Stimulated activated CD8-positive, alpha-beta memory T cell treated with anti-CD3 and anti-CD28 coated beads, Interleukin-7, amount 100 ng/mL, for 1 hour (primary cell): ENCODE measurements around the gene PAWR.

Experiments used
- DNase-seq, 2 donors: peaks; one replicate each; pipeline ENCODE4 v3.0.0-alpha.2; 2020; ENCODE audit warnings: low read depth in 2 of 2

Gene PAWR, protein sequence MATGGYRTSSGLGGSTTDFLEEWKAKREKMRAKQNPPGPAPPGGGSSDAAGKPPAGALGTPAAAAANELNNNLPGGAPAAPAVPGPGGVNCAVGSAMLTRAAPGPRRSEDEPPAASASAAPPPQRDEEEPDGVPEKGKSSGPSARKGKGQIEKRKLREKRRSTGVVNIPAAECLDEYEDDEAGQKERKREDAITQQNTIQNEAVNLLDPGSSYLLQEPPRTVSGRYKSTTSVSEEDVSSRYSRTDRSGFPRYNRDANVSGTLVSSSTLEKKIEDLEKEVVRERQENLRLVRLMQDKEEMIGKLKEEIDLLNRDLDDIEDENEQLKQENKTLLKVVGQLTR

DNA sequence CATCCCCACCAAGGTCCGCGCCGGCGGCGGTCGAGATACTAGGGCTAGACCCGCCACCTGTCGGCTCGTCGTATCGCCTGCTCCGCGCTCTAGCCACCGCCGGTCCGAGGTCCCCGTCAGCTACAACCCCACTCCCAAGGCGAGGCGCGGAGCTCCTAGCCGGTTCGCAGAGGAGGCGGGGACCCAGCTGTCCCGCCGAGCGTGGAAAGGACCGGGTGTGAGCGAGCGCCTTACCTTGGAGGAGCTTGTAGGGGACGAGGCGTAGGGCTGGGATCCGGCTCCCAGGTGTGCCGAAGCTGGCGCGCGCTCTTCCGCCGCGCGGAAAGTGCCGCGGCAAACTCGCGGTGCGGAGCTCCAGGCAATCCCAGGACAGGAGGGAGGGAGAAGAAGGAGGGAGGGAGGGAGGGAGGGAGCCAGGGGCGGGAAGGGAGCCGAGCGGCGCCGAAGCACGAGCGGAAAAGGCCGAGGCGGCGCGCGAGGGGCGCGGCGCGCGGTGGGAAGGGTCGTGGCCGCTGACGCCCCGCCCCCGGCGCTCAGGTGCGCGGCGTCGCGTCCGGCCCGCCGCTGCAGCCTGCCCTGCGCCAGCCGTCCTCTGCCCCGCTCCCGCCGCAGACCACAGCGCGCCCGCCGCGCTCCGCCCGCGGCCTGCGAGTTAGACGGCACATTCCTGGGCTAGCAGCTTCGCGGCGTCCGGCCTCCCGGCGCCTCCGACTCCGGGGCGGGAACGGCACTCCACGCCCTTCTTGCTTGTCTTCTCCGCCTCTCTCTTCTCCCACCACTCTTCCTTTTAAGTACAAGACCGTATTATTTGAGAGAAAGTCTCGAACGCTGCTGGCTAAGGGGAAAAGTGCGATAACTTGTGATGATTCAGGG lies at the start of gene PAWR:
PAWR (minus strand) TSS at position 327 of the 873 bp plus-strand sequence. CDS start 720 bp downstream, outside the sequence.
- no peak for DNase-seq

DNA sequence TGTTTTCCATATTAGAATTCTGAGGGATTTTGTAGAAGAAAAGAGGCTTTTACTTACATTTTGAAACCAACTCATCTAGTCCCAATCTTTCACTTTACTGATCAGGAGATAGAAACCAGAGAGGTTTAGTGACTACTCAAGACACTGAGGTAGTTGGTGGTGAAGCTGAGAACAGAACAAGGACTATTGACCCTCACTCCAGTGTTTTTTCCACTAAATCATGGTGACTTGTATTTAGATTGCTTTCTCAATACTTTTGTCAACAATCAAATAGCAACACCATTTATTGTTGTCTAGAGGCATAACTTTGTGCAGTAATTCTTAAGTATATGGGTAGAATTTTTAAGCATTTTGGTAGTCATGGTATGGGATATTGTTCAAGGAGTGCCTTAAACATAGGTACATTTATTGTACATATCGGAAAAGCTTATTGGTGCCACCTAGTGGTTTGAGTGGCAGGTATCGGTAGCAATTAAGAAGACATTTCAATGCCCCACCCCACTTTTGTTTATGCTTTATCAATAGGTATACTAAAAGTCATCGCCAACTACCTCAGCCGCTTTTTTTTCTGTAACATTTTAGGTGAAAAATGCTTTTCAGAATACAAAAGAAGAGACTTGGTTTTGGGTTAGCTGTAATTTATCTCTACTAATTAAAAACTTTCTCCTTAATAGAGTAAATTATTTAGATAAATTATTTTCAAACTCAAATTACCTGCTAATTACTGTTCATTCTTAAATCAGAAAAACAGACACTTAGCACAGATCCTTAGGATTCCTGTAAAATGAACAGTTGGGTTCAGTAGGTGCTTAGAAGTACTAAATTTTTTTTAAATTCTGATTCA lies 47.3 kb upstream of the PAWR start:
- DNase-seq, result no peak

DNA sequence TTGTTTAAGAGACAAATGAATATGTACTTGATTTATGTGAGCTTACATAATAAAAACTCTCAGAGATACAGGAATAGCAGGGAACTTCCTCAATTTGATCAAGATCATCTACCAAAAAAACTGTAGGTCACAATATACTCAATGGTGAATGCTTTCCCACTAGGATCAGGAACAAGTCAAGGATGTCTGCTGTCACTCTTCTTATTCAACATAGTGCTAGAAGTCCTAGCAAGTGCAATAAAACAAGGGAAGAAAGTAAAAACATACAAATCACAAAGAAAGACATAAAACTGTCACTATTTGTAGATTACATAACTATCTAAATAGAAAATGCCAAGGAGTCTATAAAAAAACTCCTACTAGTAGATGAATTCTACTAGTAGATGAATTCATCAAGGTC lies 41.9 kb upstream of the PAWR start:
- DNase-seq, result no peak

DNA sequence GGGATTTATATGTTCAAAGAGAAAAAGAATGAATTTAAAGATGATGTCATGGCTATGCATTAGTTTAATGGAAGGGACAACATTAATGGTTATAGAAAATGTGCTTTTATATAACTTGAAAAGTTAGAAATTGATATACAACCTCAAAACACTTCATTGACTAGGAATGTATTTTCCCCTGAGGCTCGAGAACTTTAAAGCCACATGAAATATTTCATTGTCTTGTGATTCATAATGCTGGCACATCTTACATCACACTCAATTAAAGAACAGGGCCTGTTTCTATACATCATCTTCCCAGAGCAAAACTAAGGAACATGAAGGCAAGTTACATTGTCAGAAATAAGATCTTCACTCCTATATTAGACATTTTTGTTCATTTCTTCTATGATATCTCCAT lies 35.2 kb upstream of the PAWR start:
- no peak for DNase-seq

DNA sequence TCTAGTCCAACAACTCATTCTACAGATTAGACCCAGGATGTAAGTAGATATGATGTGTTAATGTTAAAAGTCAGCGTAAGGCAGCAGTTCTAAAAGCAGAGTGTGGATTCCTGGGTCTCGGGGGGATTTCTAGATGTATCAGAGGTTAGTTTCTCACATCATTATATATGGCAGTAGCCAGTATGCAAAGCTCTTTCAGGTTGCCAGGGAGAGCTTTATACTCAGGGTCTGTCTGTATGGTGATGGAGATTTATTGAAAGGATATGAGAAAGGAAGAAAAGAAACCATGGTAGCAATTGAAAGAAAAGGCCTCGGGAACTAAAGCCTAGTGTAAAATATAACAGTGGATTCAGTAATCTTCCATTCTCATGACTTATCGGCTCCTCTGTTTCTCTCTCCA lies 26.2 kb upstream of the PAWR start:
- DNase-seq, result no peak

DNA sequence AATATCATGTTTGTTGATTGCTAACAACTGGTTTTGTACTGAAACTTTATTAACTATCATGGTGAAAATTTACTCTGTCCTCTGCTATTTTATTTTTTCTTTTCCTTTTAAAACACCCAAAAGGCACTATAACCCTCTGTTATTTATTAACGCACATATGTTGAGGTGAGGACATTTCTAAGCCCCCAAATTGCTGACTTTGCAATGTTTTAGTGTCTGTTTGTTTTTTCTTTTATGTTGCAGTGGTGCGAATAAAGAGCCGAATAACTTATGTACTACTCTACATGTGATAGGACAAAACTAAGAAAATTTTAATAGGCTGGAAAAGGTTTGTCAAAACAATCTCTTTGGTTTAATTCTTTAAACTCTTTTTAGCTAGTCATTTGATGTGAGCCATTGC lies 24.5 kb upstream of the PAWR start:
- DNase-seq, result no peak

DNA sequence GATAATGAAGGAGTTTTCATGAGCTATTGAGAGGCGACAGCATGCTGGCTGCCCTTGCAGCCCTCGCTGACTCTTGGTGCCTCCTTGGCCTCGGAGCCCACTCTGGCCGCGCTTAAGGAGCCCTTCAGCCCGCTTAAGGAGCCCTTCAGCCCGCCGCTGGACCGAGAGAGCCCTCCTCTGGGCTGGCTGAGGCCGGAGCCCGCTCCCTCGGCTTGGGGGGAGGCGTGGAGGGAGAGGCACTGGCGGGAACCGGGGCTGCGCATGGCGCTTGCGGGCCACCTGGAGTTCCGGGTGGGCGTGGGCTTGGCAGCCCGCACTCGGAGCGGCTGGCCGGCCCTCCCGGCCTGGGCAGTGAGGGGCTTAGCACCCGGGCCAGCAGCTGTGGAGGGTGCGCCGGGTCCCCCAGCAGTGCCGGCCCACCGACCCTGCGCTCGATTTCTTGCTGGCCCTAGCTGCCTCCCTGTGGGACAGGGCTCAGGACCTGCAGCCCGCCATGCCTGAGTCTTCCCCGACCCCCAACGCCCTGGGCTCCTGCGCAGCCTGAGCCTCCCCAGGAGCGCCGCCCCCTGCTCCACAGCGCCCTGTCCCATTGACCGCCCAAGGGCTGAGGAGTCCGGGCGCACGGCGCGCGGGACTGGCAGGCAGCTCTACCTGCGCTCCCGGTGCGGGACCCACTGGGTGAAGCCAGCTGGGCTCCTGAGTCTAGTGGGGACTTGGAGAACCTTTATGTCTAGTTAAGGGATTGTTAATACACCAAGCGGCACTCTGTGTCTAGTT lies 20.1 kb upstream of the PAWR start:
- no peak for DNase-seq

DNA sequence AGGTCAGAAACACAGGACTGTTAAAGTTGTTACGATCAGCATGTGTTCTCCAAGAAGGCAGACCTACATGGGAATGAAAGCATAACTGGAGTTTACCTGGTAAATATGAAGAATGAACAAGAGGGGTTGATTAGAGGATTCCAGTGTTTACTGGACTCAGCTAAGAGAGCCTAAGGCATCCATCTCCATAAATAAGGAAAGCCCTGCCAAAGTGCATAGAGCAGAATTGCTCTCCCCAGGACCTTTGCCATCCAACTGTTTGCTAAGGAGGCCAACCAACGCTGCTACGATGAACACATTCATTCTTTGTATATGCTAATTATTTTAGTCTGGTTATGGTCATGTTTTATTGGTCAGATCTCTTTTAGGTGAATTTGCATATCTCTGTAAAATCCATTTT lies 17.1 kb upstream of the PAWR start:
- DNase-seq, result no peak

DNA sequence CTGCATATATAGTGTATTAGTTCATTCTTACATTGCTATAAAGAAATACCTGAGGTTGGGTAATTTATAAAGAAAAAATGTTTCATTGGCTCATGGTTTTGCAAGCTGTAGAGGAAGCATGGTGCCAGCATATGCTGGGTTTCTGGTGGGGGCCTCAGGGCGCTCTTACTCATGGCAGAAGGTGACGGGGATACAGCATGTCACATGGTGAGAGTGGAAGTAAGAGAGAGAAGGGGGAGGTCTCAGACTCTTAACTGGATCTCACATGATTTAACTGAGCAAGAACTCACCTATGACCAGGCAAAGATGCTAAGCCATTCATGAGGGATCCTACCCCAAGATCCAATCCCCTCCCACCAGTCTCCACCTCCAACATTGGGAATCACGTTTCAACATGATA lies 15.9 kb upstream of the PAWR start:
- DNase-seq, result no peak

DNA sequence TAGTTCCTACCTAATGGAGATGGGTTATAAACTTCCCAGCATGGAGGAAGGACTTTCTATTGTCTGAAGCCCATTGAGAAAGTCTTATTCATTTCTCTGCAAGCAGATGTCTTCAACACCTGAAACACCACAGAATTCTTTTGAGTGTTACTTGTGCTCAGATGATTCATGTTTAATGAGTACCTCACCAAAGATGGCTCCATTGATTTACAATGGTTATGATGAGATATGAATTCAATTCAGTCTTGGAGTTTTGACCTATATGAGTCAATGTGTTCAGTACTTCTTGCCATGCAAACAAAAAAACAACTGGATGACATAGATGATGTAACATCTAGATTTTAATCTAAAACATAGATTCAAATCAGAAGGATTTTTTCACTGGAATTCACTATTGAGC lies 15.4 kb upstream of the PAWR start:
- DNase-seq, result no peak

DNA sequence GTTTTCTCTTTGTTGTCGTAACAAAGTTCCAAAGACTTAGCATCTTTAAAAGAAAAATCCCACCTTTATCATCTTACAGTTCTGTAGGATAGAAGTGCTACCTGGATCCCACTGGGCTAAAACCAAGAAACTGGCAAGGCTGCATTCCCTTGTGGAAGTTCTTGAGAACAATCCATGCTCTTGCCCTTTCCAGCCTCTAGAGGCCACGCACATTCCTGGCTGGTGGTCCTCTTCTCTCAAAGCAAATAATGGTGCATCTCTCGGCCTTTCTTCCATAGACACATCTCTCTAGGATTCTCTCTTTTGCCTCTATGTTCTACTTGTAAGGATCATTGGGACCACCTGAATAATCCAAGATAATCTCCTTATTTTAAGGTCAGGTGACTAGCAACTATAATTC lies 8.2 kb upstream of the PAWR start:
- DNase-seq, result no peak

DNA sequence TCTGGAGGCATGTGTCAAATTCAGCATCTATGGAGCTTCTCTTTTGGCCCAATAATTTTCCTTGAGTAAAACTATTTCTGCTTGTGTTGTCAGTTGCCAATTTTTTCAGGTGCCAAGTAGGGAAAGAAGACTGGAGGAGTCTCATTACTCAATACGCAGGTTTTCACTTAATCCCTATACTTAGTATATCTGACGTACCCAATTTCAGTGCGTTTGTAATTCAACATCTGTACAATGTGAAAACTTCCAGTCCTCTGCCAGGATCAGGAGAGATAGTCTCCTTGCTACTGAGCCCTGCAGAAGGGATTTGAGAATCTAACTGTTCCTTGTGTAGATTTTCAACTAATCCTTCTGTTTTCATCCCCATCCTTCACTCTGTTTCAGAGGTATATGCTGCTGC lies 5.7 kb upstream of the PAWR start:
- no peak for DNase-seq

DNA sequence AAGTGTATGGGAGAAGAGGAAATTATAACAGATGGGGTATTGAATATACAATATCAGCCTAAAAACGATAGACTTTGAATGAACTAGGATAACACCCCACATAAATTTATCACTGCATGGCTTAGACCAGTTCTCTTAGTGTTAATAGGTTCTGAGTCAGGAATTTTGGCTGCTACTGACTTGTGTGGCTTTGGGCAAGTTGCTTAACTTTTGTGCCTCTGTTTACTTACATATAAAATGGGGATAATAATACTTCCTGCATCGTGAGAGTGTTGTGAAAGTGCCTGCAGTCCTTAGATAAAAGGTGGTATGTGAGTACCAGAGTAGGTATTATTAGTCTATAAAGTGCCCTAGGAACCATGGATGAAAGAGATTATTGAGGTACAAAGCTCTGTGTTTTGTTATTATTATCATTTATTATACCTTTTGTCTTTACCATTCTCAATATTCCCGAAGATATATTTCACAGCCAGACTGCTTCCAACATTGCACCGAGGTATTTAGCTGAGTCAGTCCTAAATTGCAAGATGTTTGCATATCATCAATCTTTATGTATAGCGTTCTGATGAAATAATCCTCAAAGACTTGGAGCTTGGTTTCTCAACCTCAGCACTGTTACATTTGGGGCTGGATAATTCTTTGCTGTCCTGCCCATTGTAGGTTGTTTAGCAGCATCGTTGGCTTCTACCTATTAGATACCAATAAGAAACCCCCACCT lies 2.3 kb upstream of the PAWR start:
- no peak for DNase-seq

DNA sequence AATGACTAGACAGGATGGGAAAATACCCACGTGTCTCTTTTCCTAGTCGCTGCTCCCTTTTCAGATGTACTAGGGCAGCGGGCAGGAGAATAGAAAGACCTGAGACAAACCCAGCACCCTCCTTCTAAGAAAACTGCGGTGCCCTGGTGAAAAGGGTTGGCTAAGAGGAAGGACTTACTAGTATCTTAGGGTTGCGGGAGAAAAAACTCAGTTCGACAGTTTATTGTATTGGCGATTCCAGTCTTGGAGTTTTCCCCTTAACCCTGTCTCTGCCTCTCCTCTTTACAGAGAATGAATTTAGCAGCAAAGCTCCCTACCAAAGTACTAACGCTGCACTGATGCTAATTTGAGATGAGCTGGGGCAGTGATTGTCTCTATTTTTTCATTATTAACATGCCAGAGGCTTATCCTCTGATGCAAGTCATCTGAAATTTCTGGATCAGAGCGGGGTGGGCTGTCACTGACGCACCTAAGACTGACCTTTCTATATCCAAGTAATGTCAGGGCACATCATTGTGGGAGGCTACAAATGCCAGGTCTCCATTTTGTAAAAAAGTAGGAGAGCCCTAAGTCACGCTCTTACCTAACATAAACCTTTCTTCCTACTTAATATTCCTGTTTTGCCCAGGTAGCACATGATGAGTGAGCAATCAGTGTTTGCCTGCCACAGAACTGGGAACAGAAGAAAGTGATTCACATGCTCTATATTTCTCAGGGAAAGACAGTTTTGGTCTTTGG lies 916 bp upstream of the PAWR start:
- no peak for DNase-seq

DNA sequence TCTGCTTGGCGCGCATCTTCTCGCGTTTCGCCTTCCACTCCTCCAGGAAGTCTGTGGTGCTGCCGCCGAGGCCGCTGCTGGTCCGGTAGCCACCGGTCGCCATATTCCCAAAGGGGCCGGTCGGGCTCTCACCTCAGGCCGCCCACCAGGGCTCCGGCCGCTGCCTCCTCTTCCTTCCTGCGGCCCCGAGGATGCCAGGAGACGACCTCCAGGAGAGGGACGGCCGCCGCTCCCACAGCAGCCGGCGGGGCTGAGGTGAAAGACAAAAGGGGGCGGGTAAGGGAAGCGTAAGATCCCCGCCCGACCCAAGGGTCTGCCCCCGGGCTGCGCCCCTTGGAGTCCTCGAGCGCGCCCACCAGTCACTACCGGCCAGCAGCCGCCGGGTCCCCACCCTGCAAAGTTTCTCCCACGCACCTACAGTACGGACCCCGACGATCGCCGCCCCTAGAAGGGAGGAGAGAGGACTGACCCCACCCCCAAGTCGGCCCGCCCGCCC lies 574 bp downstream of the PAWR start:
- no peak for DNase-seq

DNA sequence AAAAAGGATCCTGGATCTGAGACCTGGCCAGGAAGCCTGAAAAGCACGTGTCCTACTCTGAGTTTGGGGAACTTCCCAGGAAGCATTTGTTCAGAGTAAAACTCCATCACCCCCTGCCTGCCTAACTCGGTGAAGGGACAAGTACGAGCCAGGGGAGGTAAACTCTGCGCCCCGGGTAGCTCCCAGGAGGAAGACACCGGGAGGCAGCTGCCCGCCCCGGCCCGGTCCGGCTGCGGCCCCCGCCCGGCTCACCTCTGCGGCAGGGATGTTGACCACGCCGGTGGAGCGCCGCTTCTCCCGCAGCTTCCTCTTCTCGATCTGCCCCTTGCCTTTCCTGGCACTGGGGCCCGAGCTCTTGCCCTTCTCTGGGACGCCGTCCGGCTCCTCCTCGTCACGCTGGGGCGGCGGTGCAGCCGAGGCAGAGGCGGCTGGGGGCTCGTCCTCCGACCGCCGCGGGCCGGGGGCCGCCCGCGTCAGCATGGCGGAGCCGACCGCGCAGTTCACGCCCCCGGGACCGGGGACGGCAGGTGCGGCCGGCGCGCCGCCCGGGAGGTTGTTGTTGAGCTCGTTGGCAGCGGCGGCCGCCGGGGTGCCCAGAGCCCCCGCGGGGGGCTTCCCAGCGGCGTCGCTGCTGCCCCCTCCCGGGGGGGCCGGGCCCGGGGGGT lies 1.2 kb downstream of the PAWR start:
- DNase-seq, result no peak

DNA sequence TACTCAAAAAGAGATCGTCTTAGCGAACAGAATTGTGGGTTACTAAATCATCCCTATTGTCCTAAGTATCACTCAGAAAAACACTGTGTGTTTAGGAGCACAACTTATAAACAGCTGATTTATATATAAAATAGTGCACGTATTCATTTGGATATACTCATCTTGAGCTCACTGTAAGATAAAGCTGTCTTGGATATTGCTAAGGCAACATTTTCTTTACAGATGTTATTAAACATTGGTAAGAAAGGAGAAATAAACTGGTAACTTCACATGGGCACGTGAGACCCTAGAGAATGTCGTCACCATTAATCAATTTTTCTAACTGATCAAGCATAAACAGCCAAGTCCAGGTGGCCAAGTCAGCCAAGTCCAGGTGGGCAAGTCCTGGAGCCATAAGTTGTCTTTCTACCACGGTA lies 1.7 kb downstream of the PAWR start:
- DNase-seq, result no peak

DNA sequence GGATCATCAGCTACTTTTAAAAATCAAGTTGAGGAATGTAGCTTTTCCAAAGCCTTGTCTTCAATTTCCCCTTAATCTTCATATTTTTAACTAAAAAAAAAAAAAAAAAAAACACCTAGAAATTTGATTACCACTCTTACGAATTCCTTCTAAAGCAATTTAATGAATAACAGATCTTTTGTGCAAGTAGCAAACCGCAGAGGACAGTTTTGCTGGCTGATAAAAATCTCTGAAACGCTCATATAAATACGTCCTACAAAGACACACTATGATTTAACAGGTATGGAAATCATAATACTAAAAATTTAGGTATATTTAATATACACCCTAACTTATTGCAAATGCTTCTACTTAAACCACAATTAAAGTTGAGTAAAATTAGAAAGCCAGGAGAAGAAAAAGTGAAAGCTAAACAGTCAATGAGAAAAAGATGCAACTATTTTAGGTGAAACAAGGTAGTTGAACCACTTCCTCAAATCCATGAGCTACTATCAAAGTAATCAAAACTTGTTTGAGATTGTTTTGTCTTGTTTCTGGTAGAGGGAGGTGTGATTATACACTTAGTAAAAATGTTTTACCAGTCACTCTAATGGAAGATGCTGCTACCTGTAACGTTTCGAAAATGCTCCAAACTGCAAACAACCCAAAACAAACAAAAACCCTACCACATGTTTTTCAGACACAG lies 2.2 kb downstream of the PAWR start:
- DNase-seq, result no peak
